Activated B cell treated with CpG ODN at 0.5 μM for 24 hours (primary cell): ENCODE results near the gene GBA3. TPM values are rescaled to one million over a fixed set of nuclear protein-coding genes. Genes with fewer than 3 reads are reported as not detected.

Experiments
- ATAC-seq: fragments of 200-7000 bp; cut with Tn5 transposase; one replicate; pipeline ENCODE4 v1.10.0; 2021; ENCODE audit warnings: low read depth, mild to moderate bottlenecking, moderate library complexity
- CTCF ChIA-PET: fragments of 350-600 bp; sonication (Branson Sonifier 250); formaldehyde crosslinking; loops from one replicate; lab custom pipeline; 2021; ENCODE audit warnings: antibody characterized with exemption; lab: Charles Lee
- POLR2A ChIA-PET: fragments of 350-600 bp; sonication (Branson Sonifier 250); formaldehyde crosslinking; loops from one replicate; lab custom pipeline; 2021; ENCODE audit warnings: antibody characterized with exemption; lab: Charles Lee
- DNase-seq: peaks from one replicate; pipeline ENCODE4 v3.0.0; 2022
- H3K27ac Mint-ChIP-seq: one replicate; pipeline ENCODE4 v1.8.0; 2020; ENCODE audit warnings: mixed read lengths
- H3K27me3 Mint-ChIP-seq: one replicate; pipeline ENCODE4 v1.8.0; 2021; ENCODE audit warnings: mixed read lengths
- H3K36me3 Mint-ChIP-seq: one replicate; pipeline ENCODE4 v1.8.0; 2021; ENCODE audit warnings: low read depth, mixed read lengths
- H3K4me1 Mint-ChIP-seq: one replicate; pipeline ENCODE4 v1.8.0; 2021; ENCODE audit warnings: mixed read lengths
- H3K4me3 Mint-ChIP-seq: one replicate; pipeline ENCODE4 v1.8.0; 2020; ENCODE audit warnings: mild to moderate bottlenecking, mixed read lengths
- H3K9me3 Mint-ChIP-seq: one replicate; pipeline ENCODE4 v1.8.0; 2020; ENCODE audit warnings: mixed read lengths
- CTCF ChIP-seq: fragments of 200-600 bp; IDR thresholded peaks from one replicate; pipeline ENCODE4 v1.8.0; 2022; ENCODE audit warnings: antibody characterized with exemption, mild to moderate bottlenecking
- intact Hi-C: fragments of 100-400 bp; cut with micrococcal nuclease; formaldehyde crosslinking; loops from one replicate; pipeline ENCODE4 v1.15.1; 2024
- total RNA-seq: library from RNA; stranded (reverse); gene quantifications from 2 replicates; pipeline ENCODE4 v1.2.3, GENCODE V29; 2022

GBA3 gene
- total RNA-seq, 1 donor from 2014 or later = not detected

- peaks cover 5% of the 10 kb centered on the region for H3K9me3 Mint-ChIP-seq
- no peak overlapping the region for H3K27ac Mint-ChIP-seq
- intact Hi-C loops = no loop called here
- H3K36me3 Mint-ChIP-seq = no peaks in the 10 kb centered on the region
- no peaks in the 10 kb centered on the region for H3K27me3 Mint-ChIP-seq
- DNase-seq = no peak
- POLR2A ChIA-PET = no interaction called here
- H3K4me1 Mint-ChIP-seq = no peaks in the 10 kb centered on the region
- CTCF ChIA-PET = no interaction called here
- no peak overlapping the region for H3K4me3 Mint-ChIP-seq
- TF ChIP-seq CTCF = no peak
- no peak for ATAC-seq
These were observed 26.5 kb downstream of the GBA3 start for GRCh38 chr4:22719218-22719617.

- ChIA-PET CTCF (no interaction called here), POLR2A (no interaction called here)
- Mint-ChIP-seq H3K36me3 (no peaks in the 10 kb centered on the region), H3K4me3 (no peak overlapping the region), H3K9me3 (peaks cover 6% of the 10 kb centered on the region), H3K27ac (no peak overlapping the region), H3K27me3 (no peaks in the 10 kb centered on the region), H3K4me1 (no peaks in the 10 kb centered on the region)
- intact Hi-C loops = no loop called here
- no peak for DNase-seq
- TF ChIP-seq CTCF = no peak
- ATAC-seq = no peak
These were observed 27.4 kb downstream of the GBA3 start for GRCh38 chr4:22720091-22720490.

GRCh38 chr4:22721204-22721603, 28.5 kb downstream of the GBA3 start:
- ATAC-seq = no peak
- no peak overlapping the region for H3K27ac Mint-ChIP-seq
- H3K27me3 Mint-ChIP-seq = no peaks in the 10 kb centered on the region
- no peaks in the 10 kb centered on the region for H3K36me3 Mint-ChIP-seq
- H3K9me3 Mint-ChIP-seq = peaks cover 10% of the 10 kb centered on the region
- intact Hi-C loops = no loop called here
- H3K4me1 Mint-ChIP-seq = no peaks in the 10 kb centered on the region
- no peak for TF ChIP-seq CTCF
- no peak for DNase-seq
- ChIA-PET CTCF (no interaction called here), POLR2A (no interaction called here)
- no peak overlapping the region for H3K4me3 Mint-ChIP-seq

- Mint-ChIP-seq H3K4me3 (no peak overlapping the region), H3K9me3 (peaks cover 7% of the 10 kb centered on the region), H3K27me3 (no peaks in the 10 kb centered on the region), H3K27ac (no peak overlapping the region), H3K36me3 (no peaks in the 10 kb centered on the region), H3K4me1 (no peaks in the 10 kb centered on the region)
- ChIA-PET CTCF (no interaction called here), POLR2A (no interaction called here)
- intact Hi-C loops = no loop called here
- no peak for DNase-seq
- no peak for TF ChIP-seq CTCF
- no peak for ATAC-seq
These were observed 37.3 kb downstream of the GBA3 start for GRCh38 chr4:22730021-22730420.

- TF ChIP-seq CTCF = no peak
- H3K27me3 Mint-ChIP-seq = no peaks in the 10 kb centered on the region
- DNase-seq = no peak
- ATAC-seq = no peak
- peaks cover 5% of the 10 kb centered on the region for H3K9me3 Mint-ChIP-seq
- ChIA-PET POLR2A (no interaction called here), CTCF (no interaction called here)
- intact Hi-C loops = no loop called here
- no peaks in the 10 kb centered on the region for H3K4me1 Mint-ChIP-seq
- H3K27ac Mint-ChIP-seq = no peak overlapping the region
- H3K36me3 Mint-ChIP-seq = no peaks in the 10 kb centered on the region
- H3K4me3 Mint-ChIP-seq = no peak overlapping the region
These were observed 41.1 kb downstream of the GBA3 start for GRCh38 chr4:22733816-22734215.
